ENCODE data around the gene ANKRD63. TPM values are rescaled to one million over a fixed set of nuclear protein-coding genes. Genes with fewer than 3 reads are reported as not detected.

The ANKRD63 gene
- total RNA-seq, 4 donors from 2014 or later = not detected

DNA sequence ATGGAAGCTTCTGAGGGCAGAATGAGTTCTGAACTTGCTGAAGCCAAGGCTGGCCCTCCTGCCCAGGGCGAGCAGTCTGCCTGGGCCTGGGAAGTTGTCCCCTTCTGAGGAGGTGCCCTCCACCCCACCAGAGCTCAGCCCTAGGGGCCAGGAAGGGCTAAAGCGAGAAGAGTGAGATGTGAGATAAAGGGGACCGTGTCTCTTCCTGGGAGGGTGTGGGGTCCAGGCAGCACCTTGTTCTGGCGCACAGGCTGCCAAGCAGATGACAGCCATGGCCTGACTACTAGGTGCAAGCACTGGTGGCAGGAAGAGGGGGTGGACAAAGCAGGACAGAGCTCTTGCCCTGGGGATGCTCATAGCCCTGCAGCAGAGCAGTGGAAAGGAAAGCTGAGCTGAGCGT is 40.3 kb downstream of the ANKRD63 start:
- 96 to 98% methylated on average over 4 to 5 of the region's 5 CpGs for WGBS, 2 donors
- no peak overlapping the region for H3K27ac ChIP-seq
- H3K4me1 ChIP-seq = peaks cover 0 to 13% (median 4%) of the 10 kb centered on the region in 4 donors
- H3K36me3 ChIP-seq = no peaks in the 10 kb centered on the region
- H3K4me3 ChIP-seq = no peak overlapping the region
- H3K27me3 ChIP-seq = peaks cover 0 to 25% of the 10 kb centered on the region in 2 donors
- H3K9me3 ChIP-seq = no peaks in the 10 kb centered on the region
- TF ChIP-seq EP300 (IDR thresholded peaks at IDR 0.05) = no peak
- TF ChIP-seq, protein P1, sequence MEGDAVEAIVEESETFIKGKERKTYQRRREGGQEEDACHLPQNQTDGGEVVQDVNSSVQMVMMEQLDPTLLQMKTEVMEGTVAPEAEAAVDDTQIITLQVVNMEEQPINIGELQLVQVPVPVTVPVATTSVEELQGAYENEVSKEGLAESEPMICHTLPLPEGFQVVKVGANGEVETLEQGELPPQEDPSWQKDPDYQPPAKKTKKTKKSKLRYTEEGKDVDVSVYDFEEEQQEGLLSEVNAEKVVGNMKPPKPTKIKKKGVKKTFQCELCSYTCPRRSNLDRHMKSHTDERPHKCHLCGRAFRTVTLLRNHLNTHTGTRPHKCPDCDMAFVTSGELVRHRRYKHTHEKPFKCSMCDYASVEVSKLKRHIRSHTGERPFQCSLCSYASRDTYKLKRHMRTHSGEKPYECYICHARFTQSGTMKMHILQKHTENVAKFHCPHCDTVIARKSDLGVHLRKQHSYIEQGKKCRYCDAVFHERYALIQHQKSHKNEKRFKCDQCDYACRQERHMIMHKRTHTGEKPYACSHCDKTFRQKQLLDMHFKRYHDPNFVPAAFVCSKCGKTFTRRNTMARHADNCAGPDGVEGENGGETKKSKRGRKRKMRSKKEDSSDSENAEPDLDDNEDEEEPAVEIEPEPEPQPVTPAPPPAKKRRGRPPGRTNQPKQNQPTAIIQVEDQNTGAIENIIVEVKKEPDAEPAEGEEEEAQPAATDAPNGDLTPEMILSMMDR (IDR thresholded peaks at IDR 0.05) = no peak
- TF ChIP-seq POLR2A (IDR thresholded peaks at IDR 0.05) = no peak
- DNase-seq (ENCODE audit: low spot score in 2 of 2) = no peak

DNA sequence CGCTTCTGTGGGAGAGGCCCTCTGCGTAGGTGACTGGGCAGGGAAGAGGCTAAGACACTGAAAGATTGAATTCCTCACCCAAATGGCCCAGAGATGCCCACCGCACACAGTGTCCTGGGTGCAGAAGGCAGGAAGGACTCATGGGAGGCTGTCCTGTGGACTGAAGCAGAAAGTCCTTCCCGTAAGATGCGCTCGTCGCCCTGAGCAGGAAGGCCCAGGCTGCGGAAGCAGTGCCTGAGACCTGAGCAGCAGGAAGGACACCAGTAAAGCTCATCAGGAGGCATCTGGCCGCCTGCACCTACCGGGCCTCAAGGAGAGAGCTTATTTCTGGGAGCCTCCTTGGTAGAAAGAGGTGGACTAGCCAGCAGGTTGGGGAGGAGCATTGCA is 40.7 kb downstream of the ANKRD63 start:
- peaks cover 0 to 13% (median 4%) of the 10 kb centered on the region in 4 donors for H3K4me1 ChIP-seq
- H3K36me3 ChIP-seq = no peaks in the 10 kb centered on the region
- no peak overlapping the region for H3K27ac ChIP-seq
- no peaks in the 10 kb centered on the region for H3K9me3 ChIP-seq
- H3K27me3 ChIP-seq = peaks cover 0 to 25% of the 10 kb centered on the region in 2 donors
- WGBS, 2 donors = 90 to 92% methylated on average over 10 of the region's 10 CpGs
- no peak for DNase-seq (ENCODE audit: low spot score in 2 of 2)
- no peak for TF ChIP-seq POLR2A (IDR thresholded peaks at IDR 0.05)
- TF ChIP-seq EP300 (IDR thresholded peaks at IDR 0.05) = no peak
- TF ChIP-seq, protein P1 (IDR thresholded peaks at IDR 0.05) = no peak
- no peak overlapping the region for H3K4me3 ChIP-seq

DNA sequence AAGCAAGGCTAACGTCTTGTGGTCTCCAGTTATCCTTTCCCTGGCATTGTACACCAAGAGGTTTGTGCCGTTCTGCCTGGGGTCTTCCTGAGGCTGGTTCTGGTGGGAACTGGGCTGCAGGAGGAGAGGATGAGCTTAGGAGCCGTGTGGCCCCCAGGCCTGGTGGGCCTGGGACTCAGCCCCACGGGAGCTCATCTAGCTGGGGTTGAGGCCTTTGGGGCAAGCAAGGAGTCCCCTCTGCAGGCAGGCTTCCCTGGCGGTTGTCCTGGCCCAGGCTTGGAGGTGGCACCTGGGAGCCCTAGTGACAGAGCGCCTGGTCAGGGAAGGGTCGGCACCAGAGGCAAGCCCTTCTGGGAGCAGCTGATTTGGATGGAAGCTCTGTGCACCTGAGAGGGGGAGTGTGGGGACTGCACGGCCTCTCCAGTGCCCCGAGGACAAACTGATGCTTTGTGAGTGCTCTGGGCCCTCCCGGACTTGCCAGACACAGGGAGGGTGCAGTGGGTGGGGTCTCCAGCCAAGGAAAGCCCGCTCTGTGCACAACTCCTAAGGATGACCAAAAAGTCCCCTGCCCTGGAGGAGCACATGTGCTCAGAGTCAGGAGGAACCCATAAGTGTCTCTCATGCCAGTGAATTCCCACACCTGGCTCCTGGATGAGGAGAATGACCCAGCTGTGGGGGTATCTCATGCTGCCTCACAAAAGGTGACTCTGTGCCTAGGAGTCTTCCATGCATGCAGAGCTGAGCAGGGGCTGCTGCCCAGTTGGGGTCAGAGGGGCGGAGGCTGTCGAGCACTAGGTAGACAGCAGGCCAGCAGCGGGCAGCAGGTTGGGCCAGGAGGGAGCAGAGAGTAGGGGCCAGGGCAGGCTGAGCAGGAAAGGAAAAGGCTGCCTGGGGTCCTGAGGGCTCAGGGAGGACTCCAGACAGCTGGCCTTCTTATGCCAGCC is 41.3 kb downstream of the ANKRD63 start:
- no peaks in the 10 kb centered on the region for H3K36me3 ChIP-seq
- H3K4me1 ChIP-seq = peaks cover 0 to 13% (median 4%) of the 10 kb centered on the region in 4 donors
- WGBS, 2 donors = 87 to 94% methylated on average over 5 to 12 of the region's 14 CpGs
- no peak overlapping the region for H3K4me3 ChIP-seq
- no peaks in the 10 kb centered on the region for H3K9me3 ChIP-seq
- no peak for DNase-seq (ENCODE audit: low spot score in 2 of 2)
- H3K27me3 ChIP-seq = peaks cover 0 to 25% of the 10 kb centered on the region in 2 donors
- TF ChIP-seq POLR2A (IDR thresholded peaks at IDR 0.05) (no peak), EP300 (IDR thresholded peaks at IDR 0.05) (no peak)
- TF ChIP-seq, protein P1 (IDR thresholded peaks at IDR 0.05) = no peak
- H3K27ac ChIP-seq = no peak overlapping the region

DNA sequence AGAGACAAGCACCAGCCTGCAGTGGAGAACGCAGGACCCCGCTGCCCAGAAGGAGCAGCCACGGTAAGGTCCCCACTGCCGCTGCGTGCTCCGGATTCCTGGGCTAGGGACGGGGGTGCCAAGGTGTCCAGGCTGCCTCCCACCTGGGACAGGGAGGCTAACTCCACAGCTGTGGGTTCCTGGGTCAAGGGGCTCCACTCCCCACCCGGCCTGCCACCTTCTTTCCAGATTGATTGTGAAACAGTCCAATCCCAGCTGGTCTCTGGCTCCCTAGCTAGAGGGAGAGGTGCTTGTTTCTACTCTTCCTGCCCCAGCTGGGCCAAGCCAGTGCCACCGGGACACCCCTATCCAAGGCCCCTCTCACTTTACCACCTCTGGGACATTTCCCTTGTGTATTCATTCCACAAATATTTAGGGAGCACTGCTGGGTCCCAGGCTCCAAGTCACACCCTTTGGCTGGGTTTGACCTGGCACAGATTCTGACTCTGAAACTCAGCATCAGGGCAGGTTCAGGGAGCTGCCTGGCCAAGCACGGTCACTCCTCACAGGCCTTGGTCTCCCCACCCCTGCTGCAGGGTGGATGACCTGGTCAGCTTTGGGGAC is 42.1 kb downstream of the ANKRD63 start:
- Histone ChIP-seq H3K4me3 (no peak overlapping the region), H3K27ac (no peak overlapping the region)

More for the DNA sequence above, 42.1 kb downstream of the ANKRD63 start:
- no peaks in the 10 kb centered on the region for H3K36me3 ChIP-seq
- no peaks in the 10 kb centered on the region for H3K9me3 ChIP-seq
- no peak for DNase-seq (ENCODE audit: low spot score in 2 of 2)
- peaks cover 0 to 13% (median 4%) of the 10 kb centered on the region in 4 donors for H3K4me1 ChIP-seq
- H3K27me3 ChIP-seq = peaks cover 0 to 25% of the 10 kb centered on the region in 2 donors
- TF ChIP-seq, protein P1 (IDR thresholded peaks at IDR 0.05) = no peak
- TF ChIP-seq EP300 (IDR thresholded peaks at IDR 0.05) (no peak), POLR2A (IDR thresholded peaks at IDR 0.05) (no peak)
- 78 to 92% methylated on average over 9 to 10 of the region's 10 CpGs for WGBS, 2 donors

All from tibial nerve (tissue), 4 donors.